COLO829 (cell line): ENCODE results near the gene SPNS3.

Experiments
- DNase-seq: peaks from one replicate; pipeline ENCODE4 v3.0.0; 2012; ENCODE audit warnings: low spot score

SPNS3 gene

DNA sequence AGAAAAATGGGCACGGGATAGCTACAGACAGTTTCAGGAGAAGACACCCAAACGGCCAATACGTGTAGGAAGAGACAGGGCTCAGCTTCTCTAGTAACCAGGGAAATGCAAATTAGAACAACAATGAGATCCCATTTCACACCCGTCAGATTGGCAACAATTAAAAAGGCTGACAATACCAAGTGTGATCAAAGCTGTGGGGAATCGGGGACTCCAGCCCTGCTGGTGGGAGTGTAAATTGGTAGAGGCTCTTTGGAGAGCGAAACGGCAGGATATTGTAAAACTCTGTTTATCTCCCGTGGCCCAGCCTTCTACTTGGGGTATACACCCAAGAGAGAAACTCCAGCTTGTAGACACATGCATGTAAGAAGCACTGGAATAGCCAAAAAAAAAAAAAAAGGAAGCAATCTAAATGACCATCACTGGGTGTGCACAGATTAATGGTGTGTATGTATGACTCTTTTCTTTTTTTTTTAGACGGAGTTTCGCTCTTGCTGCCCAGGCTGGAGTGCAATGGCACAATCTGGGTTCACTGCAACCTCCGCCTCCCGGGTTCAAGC is 93.9 kb downstream of the SPNS3 start:
- DNase-seq, result no peak

DNA sequence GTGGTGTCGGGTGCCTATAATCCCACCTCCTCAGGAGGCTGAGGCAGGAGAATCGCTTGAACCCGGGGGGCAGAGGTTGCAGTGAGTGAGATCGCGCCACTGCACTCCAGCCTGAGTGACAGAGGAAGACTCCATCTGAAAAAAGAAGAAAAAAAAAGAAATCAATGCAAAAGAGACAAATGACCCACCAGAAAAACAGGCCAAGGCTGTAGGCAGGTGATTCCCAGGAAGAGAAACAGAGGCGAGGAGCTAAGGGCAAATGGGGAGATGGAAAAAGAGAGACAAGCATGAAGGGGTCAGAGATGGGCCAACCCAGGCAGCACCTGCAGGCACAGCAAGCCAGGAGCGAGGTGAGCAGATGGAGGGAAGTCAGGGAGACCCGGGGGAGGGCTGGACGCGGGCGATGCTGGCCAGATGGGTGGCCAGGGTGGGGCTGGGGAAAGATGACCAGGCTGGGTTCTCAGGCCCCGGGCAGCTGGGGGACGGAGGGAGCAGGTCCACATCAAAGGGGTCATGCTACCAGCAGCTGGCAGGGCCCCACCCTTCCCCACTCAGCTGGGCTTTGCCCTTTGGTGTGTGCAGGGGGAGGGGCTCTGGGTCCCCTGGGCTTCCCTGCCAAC is 95.9 kb downstream of the SPNS3 start:
- DNase-seq, result no peak

- no peak for DNase-seq
Measured at GRCh38 chr17:4530799-4531730, 97.3 kb downstream of the SPNS3 start.

- no peak for DNase-seq
Measured at GRCh38 chr17:4531988-4532736, 98.4 kb downstream of the SPNS3 start.

- no peak for DNase-seq
Measured at GRCh38 chr17:4532860-4533522, 99.3 kb downstream of the SPNS3 start.

- DNase-seq, result no peak
Measured at GRCh38 chr17:4533523-4534504, 100.1 kb downstream of the SPNS3 start.

DNA sequence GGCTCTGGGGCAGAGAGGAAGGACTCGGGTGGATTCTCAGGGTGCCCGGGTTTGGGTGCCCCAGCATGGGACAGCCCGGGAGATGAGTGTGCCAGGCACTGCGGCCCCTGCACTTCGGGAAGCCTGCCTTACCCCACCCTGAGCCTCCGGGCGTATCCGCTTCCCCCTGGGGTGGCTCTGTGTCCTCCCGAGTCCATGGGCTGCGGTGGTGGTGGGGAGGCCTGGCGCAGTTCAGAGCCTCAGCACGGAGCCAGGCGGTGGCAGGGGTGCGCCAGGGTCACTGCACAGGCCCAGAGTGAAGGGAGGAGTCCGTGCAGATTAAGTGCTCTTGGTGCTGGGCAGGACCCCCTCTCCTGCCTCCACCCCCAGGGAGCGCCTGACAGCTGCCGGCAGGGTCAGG is 100.8 kb downstream of the SPNS3 start:
- no peak for DNase-seq

DNA sequence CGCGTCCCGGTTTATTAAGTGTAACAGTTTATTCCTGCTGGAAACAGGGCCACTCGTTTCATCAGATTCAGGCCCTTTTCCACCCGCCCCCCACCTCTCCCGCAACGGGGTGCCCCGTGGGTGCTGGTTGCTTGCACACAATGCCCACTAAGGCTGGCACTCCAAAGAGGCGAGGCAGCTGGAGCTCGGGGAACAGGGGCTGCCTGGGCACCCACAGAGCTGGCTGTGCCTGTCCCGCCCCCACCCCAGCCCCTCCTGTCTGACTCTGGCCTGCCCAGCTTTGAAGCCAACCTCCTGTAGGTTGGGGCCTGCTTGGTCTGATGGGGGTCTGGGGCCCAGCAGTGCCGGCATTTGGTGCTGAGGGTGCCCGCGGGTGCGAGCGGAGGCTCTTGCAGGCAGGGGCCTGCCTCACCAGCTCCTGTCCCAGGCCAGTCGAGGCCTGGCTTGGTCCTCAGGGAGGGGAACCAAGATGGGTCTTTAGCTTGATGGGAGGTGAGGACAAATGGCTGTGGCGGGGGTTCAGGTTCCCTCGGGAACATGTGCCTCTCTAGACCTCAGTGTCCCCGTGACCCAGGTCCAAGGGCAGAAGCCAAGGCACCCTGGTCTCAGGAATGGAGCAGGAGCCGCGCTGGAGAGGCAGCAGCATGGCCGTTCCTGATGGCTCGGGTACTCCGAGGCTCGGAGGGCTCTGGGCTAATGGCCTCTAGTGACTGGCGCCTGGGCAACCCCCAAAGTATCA is 101.4 kb downstream of the SPNS3 start:
- DNase-seq, result no peak

DNA sequence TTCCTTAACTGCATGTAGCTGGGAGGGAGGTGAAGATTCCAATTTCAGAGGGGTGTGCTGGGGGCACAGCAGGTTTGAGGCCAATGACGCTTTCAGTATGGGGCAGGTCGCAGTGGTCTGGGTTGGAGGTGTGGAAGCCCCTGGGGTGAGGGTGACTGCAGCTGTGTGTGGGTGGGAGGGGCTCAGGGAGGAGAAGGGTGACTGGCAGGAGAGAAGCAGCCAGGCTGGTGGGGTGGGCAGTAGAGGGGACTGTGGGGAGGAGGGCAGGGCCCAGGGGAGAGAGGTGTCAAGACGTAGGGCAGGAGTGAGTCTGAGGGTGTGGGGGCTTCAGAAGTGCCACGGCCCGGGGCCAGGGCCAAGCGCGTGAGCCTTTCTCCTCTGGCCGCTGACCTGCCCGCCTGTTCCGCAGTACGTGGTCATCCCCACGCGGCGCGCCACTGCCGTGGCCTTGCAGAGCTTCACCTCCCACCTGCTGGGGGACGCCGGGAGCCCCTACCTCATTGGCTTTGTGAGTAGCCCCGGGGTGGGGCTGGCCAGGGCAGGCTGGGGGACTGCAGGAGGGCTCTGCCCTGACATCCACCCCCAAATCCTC is 102.0 kb downstream of the SPNS3 start:
- DNase-seq, result no peak

DNA sequence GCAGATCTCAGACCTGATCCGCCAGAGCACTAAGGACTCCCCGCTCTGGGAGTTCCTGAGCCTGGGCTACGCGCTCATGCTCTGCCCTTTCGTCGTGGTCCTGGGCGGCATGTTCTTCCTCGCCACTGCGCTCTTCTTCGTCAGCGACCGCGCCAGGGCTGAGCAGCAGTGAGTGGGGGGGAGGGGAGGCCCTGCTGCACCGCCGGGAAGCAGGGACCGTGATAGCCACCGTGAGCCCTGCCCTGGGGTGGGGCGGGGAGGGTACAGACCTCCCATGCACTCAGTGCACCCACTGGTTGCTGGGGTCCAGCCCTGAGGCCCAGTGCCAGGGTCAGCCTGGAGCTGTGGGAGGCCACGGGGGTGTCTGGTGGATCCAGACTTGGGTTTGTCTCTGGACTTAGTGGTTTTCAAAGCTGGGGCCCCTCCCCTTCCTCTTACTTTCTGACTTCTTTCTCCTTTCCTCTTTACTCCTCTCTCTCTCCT is 102.6 kb downstream of the SPNS3 start:
- DNase-seq, result no peak

DNA sequence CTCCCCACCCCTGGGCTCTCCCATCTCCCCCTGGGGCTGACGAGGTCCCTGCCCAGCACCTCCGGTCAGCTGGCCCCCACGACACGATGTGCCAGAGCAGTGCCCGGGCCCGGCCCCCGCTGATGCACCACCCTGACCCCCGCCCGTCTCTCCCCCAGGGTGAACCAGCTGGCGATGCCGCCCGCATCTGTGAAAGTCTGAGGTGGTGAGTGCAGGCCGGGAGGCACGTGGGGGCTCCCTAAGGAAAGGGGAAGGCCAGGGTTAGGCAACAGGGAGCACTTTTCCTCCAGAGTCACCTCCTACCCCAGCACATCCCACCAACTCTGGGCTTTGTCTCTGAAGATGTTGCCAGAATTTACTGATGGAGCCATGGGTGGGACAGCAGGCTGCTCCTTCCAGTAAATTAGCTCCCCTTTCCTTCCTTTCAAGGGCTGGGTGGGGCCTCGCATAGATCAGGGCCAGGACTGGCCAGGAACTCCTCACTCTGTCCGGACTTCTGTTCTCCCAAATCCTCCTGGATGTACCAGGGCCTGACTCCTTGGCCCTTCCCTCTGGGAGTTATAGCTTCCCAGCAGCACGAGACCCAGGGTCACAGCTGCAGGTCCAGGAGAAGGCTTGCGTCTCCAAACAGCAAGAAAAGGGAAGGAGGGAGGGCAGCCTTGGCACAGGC is 103.1 kb downstream of the SPNS3 start:
- DNase-seq, result no peak
